ENCODE measurements around the gene KRTAP10-12. TPM values are rescaled to one million over a fixed set of nuclear protein-coding genes. Genes with fewer than 3 reads are reported as not detected.

The KRTAP10-12 gene
- total and polyA plus RNA-seq, 11 donors, result not detected

- intact Hi-C loops (cut with DNase I), result loop anchor here in 1 of 10 donors (10.0 kb wide), 1 partner anchor 223 kb away; no protein-coding TSS in a partner anchor
- 62 to 77% (median 65%) methylated on average over 3 of the region's 3 CpGs for WGBS, 4 donors
- ATAC-seq (no peak), DNase-seq (no peak)
- Histone ChIP-seq H3K4me3 (no peak overlapping the region), H3K27ac (no peak overlapping the region), H3K9me3 (peaks cover 0 to 44% (median 22%) of the 10 kb centered on the region in 12 donors), H3K36me3 (no peaks in the 10 kb centered on the region), H3K4me1 (no peaks in the 10 kb centered on the region), H3K27me3 (no peaks in the 10 kb centered on the region)
- no peak for TF ChIP-seq CTCF (IDR thresholded peaks at IDR 0.05)
- no peak for TF ChIP-seq POLR2A (IDR thresholded peaks at IDR 0.05)
Measured at GRCh38 chr21:44737706-44738354, 40.9 kb downstream of the KRTAP10-12 start.

DNA sequence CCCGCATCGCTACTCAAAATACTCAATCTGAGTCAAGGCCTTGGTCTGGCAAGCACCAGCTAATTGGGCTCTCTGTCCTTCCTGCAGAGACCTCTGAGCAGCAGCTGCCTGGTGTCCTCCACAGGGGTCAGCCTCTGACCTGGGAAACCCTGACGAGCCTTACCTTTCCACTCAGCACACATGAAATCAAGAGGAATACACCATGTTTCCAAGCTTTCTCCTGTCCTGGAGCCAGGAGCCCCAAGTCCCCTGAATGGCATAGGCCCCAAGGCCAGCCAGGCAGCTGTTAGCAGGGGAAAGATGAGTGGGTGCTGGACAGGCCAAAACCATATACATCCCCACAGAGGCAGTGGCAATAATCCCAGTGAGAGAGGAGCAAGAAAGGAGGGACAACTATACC is 41.6 kb downstream of the KRTAP10-12 start:
- Histone ChIP-seq H3K9me3 (peaks cover 0 to 44% (median 22%) of the 10 kb centered on the region in 12 donors), H3K4me1 (no peaks in the 10 kb centered on the region), H3K27ac (no peak overlapping the region), H3K36me3 (no peaks in the 10 kb centered on the region), H3K27me3 (no peaks in the 10 kb centered on the region), H3K4me3 (no peak overlapping the region)
- intact Hi-C loops (cut with DNase I), result loop anchor here in 1 of 10 donors (10.0 kb wide), 1 partner anchor 224 kb away; no protein-coding TSS in a partner anchor
- DNase-seq (no peak), ATAC-seq (no peak)
- TF ChIP-seq CTCF (IDR thresholded peaks at IDR 0.05) (no peak), POLR2A (IDR thresholded peaks at IDR 0.05) (no peak)
- WGBS, 4 donors, result 79 to 97% (median 95%) methylated on average over 3 of the region's 3 CpGs

DNA sequence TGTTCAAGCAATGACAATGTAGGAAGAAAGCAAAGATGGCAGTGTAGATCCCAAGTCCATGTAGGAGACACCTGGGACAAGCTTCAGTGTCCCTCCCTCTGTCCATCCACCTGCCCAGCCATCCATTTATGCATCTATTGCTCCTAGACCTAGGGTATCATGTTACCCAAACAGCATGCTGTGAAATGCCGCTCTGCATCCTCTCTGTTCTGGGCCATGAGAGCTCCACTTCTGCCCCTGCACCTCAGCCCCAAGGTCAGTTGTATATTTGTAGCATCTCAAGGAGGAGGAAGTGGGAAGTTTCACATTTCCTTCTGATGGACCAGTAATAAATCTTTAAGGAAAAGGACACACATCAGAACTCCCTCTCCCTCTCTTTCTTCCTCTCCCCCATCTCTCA is 42.3 kb downstream of the KRTAP10-12 start:
- peaks cover 0 to 3% (median 0%) of the 10 kb centered on the region in 9 donors for H3K27me3 ChIP-seq
- TF ChIP-seq POLR2A (IDR thresholded peaks at IDR 0.05) (no peak), CTCF (IDR thresholded peaks at IDR 0.05) (no peak)
- no peak overlapping the region for H3K27ac ChIP-seq
- no peak for ATAC-seq
- 70 to 100% (median 98%) methylated on average over 1 of the region's 1 CpG for WGBS, 4 donors
- peaks cover 0 to 44% (median 22%) of the 10 kb centered on the region in 12 donors for H3K9me3 ChIP-seq
- no peaks in the 10 kb centered on the region for H3K36me3 ChIP-seq
- no peak overlapping the region for H3K4me3 ChIP-seq
- DNase-seq, result no peak
- intact Hi-C loops (cut with DNase I), result loop anchor here in 1 of 10 donors (10.0 kb wide), 1 partner anchor 225 kb away; no protein-coding TSS in a partner anchor
- H3K4me1 ChIP-seq, result no peaks in the 10 kb centered on the region

- 79 to 90% (median 85%) methylated on average over 7 of the region's 7 CpGs for WGBS, 4 donors
- intact Hi-C loops (cut with DNase I), result loop anchor here in 4 of 10 donors (5.0 to 10.0 kb wide), 3 partner anchors 118 to 228 kb away; no protein-coding TSS in a partner anchor
Measured at GRCh38 chr21:44740742-44741141, 43.8 kb downstream of the KRTAP10-12 start.

More at GRCh38 chr21:44740742-44741141, 43.8 kb downstream of the KRTAP10-12 start:
- no peak for TF ChIP-seq CTCF (IDR thresholded peaks at IDR 0.05)
- no peak for TF ChIP-seq POLR2A (IDR thresholded peaks at IDR 0.05)
- H3K9me3 ChIP-seq, result peaks cover 0 to 44% (median 22%) of the 10 kb centered on the region in 12 donors
- no peaks in the 10 kb centered on the region for H3K36me3 ChIP-seq
- no peaks in the 10 kb centered on the region for H3K4me1 ChIP-seq
- DNase-seq (no peak), ATAC-seq (no peak)
- no peak overlapping the region for H3K4me3 ChIP-seq
- no peak overlapping the region for H3K27ac ChIP-seq
- peaks cover 0 to 3% (median 0%) of the 10 kb centered on the region in 9 donors for H3K27me3 ChIP-seq

All from heart left ventricle (tissue), 16 donors.